22Rv1 (cell line): ENCODE data around the gene FAM187B.

Experiments
- H3K27ac ChIP-seq: fragments of 450-650 bp; 2 replicates; pipeline ENCODE4 v1.5.1; 2017
- CTCF ChIP-seq: fragments of 450-650 bp; IDR thresholded peaks from 2 replicates; pipeline ENCODE4 v1.5.1; 2017; ENCODE audit warnings: mild to moderate bottlenecking
- ZFX ChIP-seq: fragments of 450-650 bp; IDR thresholded peaks from 2 replicates; pipeline ENCODE4 v1.6.1; 2017; ENCODE audit warnings: antibody characterized with exemption, borderline replicate concordance

Gene FAM187B

GRCh38 chr19:35266520-35267352, 38.2 kb upstream of the FAM187B start:
- H3K27ac ChIP-seq: peak overlapping the region; percentile 98
- TF ChIP-seq CTCF: no peak

- H3K27ac ChIP-seq: peak overlapping the region; percentile 98
- no peak for TF ChIP-seq CTCF
- no peak for TF ChIP-seq ZFX
Observed at GRCh38 chr19:35265900-35266519, 37.5 kb upstream of the FAM187B start.

- H3K27ac ChIP-seq: peak overlapping the region; percentile 98
- TF ChIP-seq CTCF (no peak), ZFX (no peak)
Observed at GRCh38 chr19:35265126-35265899, 36.8 kb upstream of the FAM187B start.

DNA sequence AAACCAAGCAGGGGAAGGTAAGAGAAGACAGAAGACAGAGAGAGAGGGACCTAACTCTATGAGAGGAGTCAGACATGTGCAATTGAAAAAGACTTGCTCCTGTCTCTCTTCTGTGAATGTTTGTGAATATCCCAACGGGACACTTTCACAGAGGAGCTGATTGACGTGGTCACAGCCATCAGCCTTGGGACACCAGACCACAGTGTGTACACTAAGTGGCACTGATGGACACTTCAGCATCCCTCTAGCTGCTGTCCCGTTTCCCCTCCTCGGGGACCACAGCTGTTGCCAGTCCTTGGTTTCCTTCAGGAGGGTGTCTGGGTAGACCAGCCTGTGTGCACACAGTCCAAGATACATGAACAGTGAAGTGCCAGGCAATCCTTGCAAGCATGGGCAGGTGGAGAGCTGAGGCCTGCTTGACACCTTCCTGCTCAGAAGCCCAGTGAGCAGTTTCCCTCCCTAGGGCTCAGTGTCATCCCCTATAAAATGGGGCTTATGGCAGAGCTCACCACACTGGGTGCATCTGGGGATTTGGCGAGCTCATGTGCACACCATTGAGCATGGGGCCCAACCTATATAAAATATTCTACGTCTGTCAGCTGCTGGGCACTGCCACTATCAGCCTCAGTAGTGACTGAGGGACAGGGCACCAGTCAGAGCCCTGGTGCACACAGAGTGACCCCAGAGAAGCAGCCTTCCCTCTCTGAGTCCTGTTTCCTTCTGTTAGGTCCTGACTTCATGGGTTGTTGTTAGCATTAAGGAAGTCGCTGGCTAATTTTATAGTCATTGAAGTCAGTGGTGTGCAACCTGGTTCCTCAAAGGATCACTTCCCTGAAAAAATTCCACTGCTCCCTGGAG, 36.0 kb upstream of the FAM187B start:
- TF ChIP-seq CTCF: no peak
- peak overlapping the region; percentile 98 for H3K27ac ChIP-seq

DNA sequence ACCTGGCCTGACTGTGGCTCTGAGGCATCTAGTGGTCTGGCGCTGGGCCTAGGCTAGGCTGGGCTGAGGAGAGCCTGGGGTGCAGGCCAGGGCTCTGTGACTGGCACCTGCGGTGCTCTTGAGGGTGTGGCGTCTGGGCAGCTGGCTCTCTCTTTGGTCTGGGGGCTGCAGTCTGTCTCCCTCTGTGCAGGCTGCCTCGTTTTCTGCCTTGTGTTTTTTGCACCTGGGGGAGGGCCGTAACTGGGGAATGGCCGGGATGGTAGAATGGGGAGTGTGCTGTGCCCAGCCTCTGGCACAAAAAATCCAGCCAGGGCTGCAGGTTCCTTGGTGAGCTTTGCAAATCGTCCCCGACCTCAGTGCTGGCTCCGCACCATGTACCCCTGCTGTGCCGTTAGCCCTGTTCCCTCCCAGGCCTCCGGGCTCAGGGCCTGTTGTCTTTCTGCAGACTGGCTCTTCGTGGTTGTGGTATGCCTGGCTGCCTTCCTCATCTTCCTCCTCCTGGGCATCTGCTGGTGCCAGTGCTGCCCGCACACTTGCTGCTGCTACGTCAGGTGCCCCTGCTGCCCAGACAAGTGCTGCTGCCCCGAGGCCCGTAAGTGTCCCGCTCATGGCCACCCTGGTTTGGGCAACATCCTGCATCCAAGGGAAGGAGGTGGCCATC, 33.7 kb upstream of the FAM187B start:
- TF ChIP-seq CTCF (no peak), ZFX (no peak)
- peak overlapping the region; percentile 98; the same call in 1 of the 2 replicates for H3K27ac ChIP-seq

GRCh38 chr19:35261356-35262100, 33.0 kb upstream of the FAM187B start:
- peak overlapping the region; percentile 98; the same call in 1 of the 2 replicates for H3K27ac ChIP-seq
- TF ChIP-seq ZFX (no peak), CTCF (no peak)
